Left ventricle myocardium inferior (tissue), 1 donor: ENCODE measurements around the gene MGAT4A. TPM values are rescaled to one million over a fixed set of nuclear protein-coding genes. Genes with fewer than 3 reads are reported as not detected.
A peak's percentile ranks its signal among the peaks of the same experiment; 100 is the strongest.

Experiments used
- DNase-seq: peaks from one replicate; pipeline ENCODE4 v3.0.0-alpha.2; 2020
- H3K27ac ChIP-seq: fragments of 200-600 bp; replicated peaks from 2 replicates; pipeline ENCODE4 v1.8.0; 2021
- H3K27me3 ChIP-seq: fragments of 200-600 bp; 2 replicates; pipeline ENCODE4 v1.8.0; 2021; ENCODE audit warnings: low read depth
- H3K36me3 ChIP-seq: fragments of 200-600 bp; 2 replicates; pipeline ENCODE4 v1.8.0; 2021
- H3K4me1 ChIP-seq: fragments of 200-600 bp; 2 replicates; pipeline ENCODE4 v1.8.0; 2021
- H3K4me3 ChIP-seq: fragments of 200-600 bp; 2 replicates; pipeline ENCODE4 v1.8.0; 2021; ENCODE audit warnings: mild to moderate bottlenecking, moderate library complexity
- H3K9me3 ChIP-seq: fragments of 200-600 bp; replicated peaks from 2 replicates; pipeline ENCODE4 v1.8.0; 2021
- intact Hi-C: fragments of 100-400 bp; cut with micrococcal nuclease; formaldehyde crosslinking; loops from one replicate; pipeline ENCODE4 v1.11.0; 2022
- total RNA-seq: library from RNA; stranded (reverse); fragmentation: NEBNext Ultra II Directional; extraction: Animal tissue kit (Norgen Biotek cat#: 25700); gene quantifications from one replicate; pipeline ENCODE4 v1.2.1, GENCODE V29; 2021
- TF ChIP-seq, protein P1 (sequence below): fragments of 200-600 bp; IDR thresholded peaks from 2 replicates; pipeline ENCODE4 v1.8.0; 2021; ENCODE audit warnings: antibody characterized with exemption, mild to moderate bottlenecking, borderline replicate concordance
- donor health status: DM: no; HTN: yes; CAD: no; lungs with severe emphysema.

The MGAT4A gene
- total RNA-seq, 1 donor from 2014 or later: 18.4 TPM

DNA sequence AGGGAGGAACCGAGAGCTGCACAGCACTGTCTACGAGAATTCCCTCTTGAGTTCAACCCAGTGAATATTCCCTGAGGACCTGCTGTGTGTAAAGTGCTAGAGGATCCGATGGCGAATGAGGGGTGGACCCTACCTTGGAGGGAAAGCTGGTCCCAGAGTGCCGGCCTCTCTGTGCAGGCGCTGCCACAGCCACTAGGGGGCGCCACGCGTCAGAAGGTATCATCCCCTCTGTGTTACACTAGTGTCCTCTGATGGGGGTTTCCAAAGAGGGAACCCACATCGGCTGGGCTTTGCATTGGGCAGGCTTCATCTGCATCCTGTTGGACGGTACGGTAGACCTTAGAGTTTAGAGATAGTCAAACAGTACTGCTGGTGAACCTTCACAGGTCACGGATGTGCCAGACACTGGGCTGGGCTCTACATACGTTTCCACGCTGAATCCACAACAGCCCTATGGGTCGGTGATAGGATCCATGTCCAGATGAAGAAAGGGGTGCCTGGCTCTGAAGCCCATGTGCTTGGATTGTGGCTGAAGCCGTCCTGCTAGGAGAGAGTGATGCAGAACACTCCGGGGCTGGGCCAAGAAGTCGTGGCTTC is 161.6 kb downstream of the MGAT4A start:
- Histone ChIP-seq H3K36me3 (peaks cover 83% of the 10 kb centered on the region), H3K4me1 (peaks cover 19% of the 10 kb centered on the region), H3K9me3 (no peaks in the 10 kb centered on the region), H3K4me3 (no peak overlapping the region), H3K27ac (no peak overlapping the region), H3K27me3 (no peaks in the 10 kb centered on the region)
- DNase-seq: peak; percentile 36
- intact Hi-C loops: no loop called here
- TF ChIP-seq, protein P1, sequence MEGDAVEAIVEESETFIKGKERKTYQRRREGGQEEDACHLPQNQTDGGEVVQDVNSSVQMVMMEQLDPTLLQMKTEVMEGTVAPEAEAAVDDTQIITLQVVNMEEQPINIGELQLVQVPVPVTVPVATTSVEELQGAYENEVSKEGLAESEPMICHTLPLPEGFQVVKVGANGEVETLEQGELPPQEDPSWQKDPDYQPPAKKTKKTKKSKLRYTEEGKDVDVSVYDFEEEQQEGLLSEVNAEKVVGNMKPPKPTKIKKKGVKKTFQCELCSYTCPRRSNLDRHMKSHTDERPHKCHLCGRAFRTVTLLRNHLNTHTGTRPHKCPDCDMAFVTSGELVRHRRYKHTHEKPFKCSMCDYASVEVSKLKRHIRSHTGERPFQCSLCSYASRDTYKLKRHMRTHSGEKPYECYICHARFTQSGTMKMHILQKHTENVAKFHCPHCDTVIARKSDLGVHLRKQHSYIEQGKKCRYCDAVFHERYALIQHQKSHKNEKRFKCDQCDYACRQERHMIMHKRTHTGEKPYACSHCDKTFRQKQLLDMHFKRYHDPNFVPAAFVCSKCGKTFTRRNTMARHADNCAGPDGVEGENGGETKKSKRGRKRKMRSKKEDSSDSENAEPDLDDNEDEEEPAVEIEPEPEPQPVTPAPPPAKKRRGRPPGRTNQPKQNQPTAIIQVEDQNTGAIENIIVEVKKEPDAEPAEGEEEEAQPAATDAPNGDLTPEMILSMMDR: peak; percentile 82

Other genes starting within 250 kb of the MGAT4A start
- 33.3 TPM for gene COA5, start 122.6 kb downstream of the MGAT4A start, total RNA-seq
- 32.0 TPM for gene UNC50, start 122.5 kb downstream of the MGAT4A start, total RNA-seq
- 3.0 TPM for gene CRACDL, start 205.1 kb upstream of the MGAT4A start, total RNA-seq